HEK293 (cell line): ENCODE data around the gene SCG3.

Experiments used
- CTCF ChIP-seq: fragments of 450-650 bp; formaldehyde crosslinking; IDR thresholded peaks from 2 replicates; pipeline ENCODE4 v1.5.1; 2016; ENCODE audit warnings: missing biosample characterization, missing genetic modification characterization
- ZBTB26 ChIP-seq: fragments of 450-650 bp; formaldehyde crosslinking; optimal IDR thresholded peaks from 2 replicates; pipeline ENCODE3; 2016; ENCODE audit warnings: missing biosample characterization, mild to moderate bottlenecking, missing genetic modification characterization
- TF ChIP-seq, protein P1 (sequence below): fragments of 450-650 bp; formaldehyde crosslinking; IDR thresholded peaks from 2 replicates; pipeline ENCODE4 v1.5.1; 2017; ENCODE audit warnings: missing biosample characterization, missing genetic modification characterization

GRCh38 chr15:51706926-51707608 lies 25.8 kb downstream of the SCG3 start:
- TF ChIP-seq CTCF: no peak
- TF ChIP-seq, protein P1, sequence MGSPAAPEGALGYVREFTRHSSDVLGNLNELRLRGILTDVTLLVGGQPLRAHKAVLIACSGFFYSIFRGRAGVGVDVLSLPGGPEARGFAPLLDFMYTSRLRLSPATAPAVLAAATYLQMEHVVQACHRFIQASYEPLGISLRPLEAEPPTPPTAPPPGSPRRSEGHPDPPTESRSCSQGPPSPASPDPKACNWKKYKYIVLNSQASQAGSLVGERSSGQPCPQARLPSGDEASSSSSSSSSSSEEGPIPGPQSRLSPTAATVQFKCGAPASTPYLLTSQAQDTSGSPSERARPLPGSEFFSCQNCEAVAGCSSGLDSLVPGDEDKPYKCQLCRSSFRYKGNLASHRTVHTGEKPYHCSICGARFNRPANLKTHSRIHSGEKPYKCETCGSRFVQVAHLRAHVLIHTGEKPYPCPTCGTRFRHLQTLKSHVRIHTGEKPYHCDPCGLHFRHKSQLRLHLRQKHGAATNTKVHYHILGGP (tag by site-specific recombination): no peak
- no peak for TF ChIP-seq ZBTB26 (tag by site-specific recombination)
